Tibial nerve (tissue), 3 donors: ENCODE measurements around the gene PRUNE2.

Experiments used
- CTCF ChIP-seq, 5 experiments: fragments of 200-600 bp in 3 of 5; fragments of 450-650 bp in 2 of 5; sonication (generic) in 3 of 5; IDR thresholded peaks; one replicate each; pipeline ENCODE4 v1.5.1; 2016 to 2019; ENCODE audit warnings: antibody characterized with exemption in 5 of 5, mild to moderate bottlenecking in 3 of 5, moderate library complexity in 2 of 5
- POLR2A ChIP-seq, 2 donors: fragments of 450-650 bp; IDR thresholded peaks; one replicate each; pipeline ENCODE4 v1.6.1; 2017; ENCODE audit warnings: antibody characterized with exemption in 2 of 2, mild to moderate bottlenecking in 2 of 2, moderate library complexity in 2 of 2

- TF ChIP-seq POLR2A (IDR thresholded peaks at IDR 0.05) (no peak), CTCF (IDR thresholded peaks at IDR 0.05) (no peak)
Observed at GRCh38 chr9:76655971-76656370, 249.9 kb downstream of the PRUNE2 start.
